Endothelial cell of umbilical vein (primary cell): ENCODE measurements around the gene NCK1. TPM values are rescaled to one million over a fixed set of nuclear protein-coding genes. Genes with fewer than 3 reads are reported as not detected.

Experiments used
- BruUV-seq: library from RNA; stranded (reverse); fragments of 400-500 nt; replicated peaks from 2 replicates; lab custom pipeline; 2021; lab: Mats Ljungman, UMichigan
- CTCF ChIA-PET: fragments of 300-600, 350-600 bp; sonication (Branson Sonifier 250); formaldehyde crosslinking; loops from one replicate; lab custom pipeline; 2021; ENCODE audit warnings: antibody characterized with exemption, inconsistent platforms; lab: Charles Lee
- POLR2A ChIA-PET: fragments of 300-600, 350-600 bp; sonication (Branson Sonifier 250); formaldehyde crosslinking; loops from one replicate; lab custom pipeline; 2021; ENCODE audit warnings: antibody characterized with exemption, inconsistent platforms; lab: Charles Lee
- DNase-seq: peaks from one replicate; pipeline ENCODE4 v3.0.0-alpha.2; 2011; ENCODE audit warnings: low read depth, low spot score
- FAIRE-seq: peaks from 2 replicates; lab custom pipeline; 2011; peaks lifted over from hg19 to GRCh38; lab: Jason Lieb, UNC
- H2AFZ ChIP-seq: 2 replicates; pipeline ENCODE4 v1.6.0; 2012; ENCODE audit warnings: low read depth, low read length, control low read depth, inconsistent platforms
- H3K27ac ChIP-seq: 2 replicates; pipeline ENCODE4 v1.5.1; 2011; ENCODE audit warnings: low read depth, mild to moderate bottlenecking, control low read depth, low read length, moderate library complexity; ENCODE audit not compliant: insufficient read depth
- H3K27me3 ChIP-seq, 2 experiments: 2 replicates each; pipeline versions ENCODE4 v1.6.0 to v1.6.1; 2011; ENCODE audit warnings: low read length in 2 of 2, mixed read lengths in 1 of 2; ENCODE audit not compliant: control insufficient read depth in 2 of 2, insufficient read depth in 2 of 2
- H3K36me3 ChIP-seq, 2 experiments: 2 replicates in 1 of 2; 3 replicates in 1 of 2; pipeline ENCODE4 v1.5.1; 2011; ENCODE audit warnings: low read length in 2 of 2, mild to moderate bottlenecking in 1 of 2, moderate library complexity in 1 of 2; ENCODE audit not compliant: control insufficient read depth in 2 of 2, insufficient read depth in 2 of 2; ENCODE audit errors: extremely low read depth in 1 of 2
- H3K4me1 ChIP-seq: 3 replicates; pipeline ENCODE4 v1.5.1; 2011; ENCODE audit warnings: mild to moderate bottlenecking, low read length; ENCODE audit not compliant: control insufficient read depth, insufficient read depth; ENCODE audit errors: extremely low read depth
- H3K4me2 ChIP-seq: 2 replicates; pipeline ENCODE4 v1.6.1; 2011; ENCODE audit warnings: low read length, control low read depth, mixed read lengths; ENCODE audit not compliant: insufficient read depth
- H3K4me3 ChIP-seq, 3 experiments: fragments of 200-600 bp in 1 of 3; sonication (generic), shearing (Covaris generic) in 1 of 3; replicated peaks in 1 of 3; 2 replicates each; pipeline ENCODE4 v1.5.1; 2011 to 2016; ENCODE audit warnings: control low read depth in 3 of 3, low read length in 3 of 3, mild to moderate bottlenecking in 2 of 3, inconsistent platforms in 1 of 3, low read depth in 1 of 3, moderate library complexity in 1 of 3; ENCODE audit not compliant: insufficient read depth in 1 of 3
- H3K79me2 ChIP-seq: 2 replicates; pipeline ENCODE4 v1.6.0; 2012; ENCODE audit warnings: low read length, inconsistent platforms; ENCODE audit not compliant: control insufficient read depth, insufficient read depth
- H3K9ac ChIP-seq: replicated peaks from 2 replicates; pipeline ENCODE3; 2011; ENCODE audit warnings: low read length, control low read depth; ENCODE audit not compliant: insufficient read depth; ENCODE audit errors: extremely low read depth
- H3K9me1 ChIP-seq: replicated peaks from 3 replicates; pipeline ENCODE4 v1.6.0; 2011; ENCODE audit warnings: mild to moderate bottlenecking, low read length; ENCODE audit not compliant: control insufficient read depth, insufficient read depth; ENCODE audit errors: extremely low read depth
- H3K9me3 ChIP-seq: replicated peaks from 2 replicates; pipeline ENCODE4 v1.5.1; 2012; ENCODE audit warnings: low read length, inconsistent platforms; ENCODE audit not compliant: control insufficient read depth, insufficient read depth
- H4K20me1 ChIP-seq: replicated peaks from 2 replicates; pipeline ENCODE3; 2011; ENCODE audit warnings: mild to moderate bottlenecking, low read length; ENCODE audit not compliant: control insufficient read depth, insufficient read depth; ENCODE audit errors: extremely low read depth
- CTCF ChIP-seq, 2 donors: IDR thresholded peaks; 1 replicate in 1 of 2; 2 replicates in 1 of 2; pipeline ENCODE4 v1.5.1; 2011; ENCODE audit warnings: low read length in 2 of 2, mild to moderate bottlenecking in 2 of 2, moderate library complexity in 2 of 2, control low read depth in 1 of 2, inconsistent platforms in 1 of 2, low read depth in 1 of 2; ENCODE audit not compliant: insufficient read depth in 1 of 2; ENCODE audit errors: extremely low read depth in 1 of 2
- EZH2 ChIP-seq: IDR thresholded peaks from 2 replicates; pipeline ENCODE4 v1.6.1; 2012; ENCODE audit warnings: borderline replicate concordance, low read depth, mild to moderate bottlenecking, moderate library complexity, low read length, inconsistent platforms; ENCODE audit not compliant: severe bottlenecking
- FOS ChIP-seq: IDR thresholded peaks from 2 replicates; pipeline ENCODE4 v1.6.1; 2011; ENCODE audit warnings: mild to moderate bottlenecking, low read length, moderate library complexity, borderline replicate concordance; ENCODE audit not compliant: insufficient read depth
- GATA2 ChIP-seq: IDR thresholded peaks from 2 replicates; pipeline ENCODE4 v1.7.0; 2011; ENCODE audit warnings: low read depth, mild to moderate bottlenecking, moderate library complexity, mixed read lengths, low read length; ENCODE audit not compliant: insufficient read length, insufficient read depth
- JUN ChIP-seq: IDR thresholded peaks from 2 replicates; pipeline ENCODE4 v1.6.1; 2011; ENCODE audit warnings: borderline replicate concordance, low read depth; ENCODE audit not compliant: insufficient read length, insufficient read depth
- MYC ChIP-seq: IDR thresholded peaks from one replicate; pipeline ENCODE4 v1.6.1; 2011; ENCODE audit warnings: mild to moderate bottlenecking, low read depth, low read length
- POLR2A ChIP-seq: IDR thresholded peaks from 2 replicates; pipeline ENCODE4 v1.6.1; 2012; ENCODE audit warnings: low read depth, mild to moderate bottlenecking, control low read depth, low read length
- POLR2AphosphoS5 ChIP-seq: IDR thresholded peaks from 2 replicates; pipeline ENCODE4 v1.6.1; 2012; ENCODE audit warnings: low read depth, mild to moderate bottlenecking, control low read depth, low read length, moderate library complexity; ENCODE audit not compliant: insufficient read depth
- dilution Hi-C: fragments of 300-500 bp; cut with MboI; formaldehyde crosslinking; loops from one replicate; pipeline ENCODE4 v1.15.0; 2019; ENCODE audit warnings: low sequenced_read_pairs; ENCODE audit not compliant: extremely low pct_ligation_motif_present
- intact Hi-C: fragments of 100-400 bp; cut with micrococcal nuclease; formaldehyde crosslinking; loops from one replicate; pipeline ENCODE4 v1.10.0; 2022
- polyA plus RNA-seq, 4 experiments: library from polyadenylated mRNA; depleted of rRNA in 3 of 4; stranded (reverse) in 3 of 4; unstranded in 1 of 4; fragments of >200 nt; gene quantifications; 2 replicates each; pipeline versions ENCODE4 v1.2.1 to v1.2.3, GENCODE V29; 2011 to 2012; ENCODE audit warnings: missing spikeins in 1 of 4
- total RNA-seq: library from RNA; stranded (reverse); gene quantifications from 2 replicates; pipeline ENCODE4 v1.2.3, GENCODE V29; 2021
- TF ChIP-seq, protein P1 (sequence below): IDR thresholded peaks from 2 replicates; pipeline ENCODE4 v1.6.1; 2011; ENCODE audit not compliant: insufficient read depth, insufficient read length

NCK1 gene
- total and polyA plus RNA-seq, 2 donors (not counting 3 experiments of a cell fraction or from before 2014, with no cell fraction given): 19.3 to 52.2 TPM

DNA sequence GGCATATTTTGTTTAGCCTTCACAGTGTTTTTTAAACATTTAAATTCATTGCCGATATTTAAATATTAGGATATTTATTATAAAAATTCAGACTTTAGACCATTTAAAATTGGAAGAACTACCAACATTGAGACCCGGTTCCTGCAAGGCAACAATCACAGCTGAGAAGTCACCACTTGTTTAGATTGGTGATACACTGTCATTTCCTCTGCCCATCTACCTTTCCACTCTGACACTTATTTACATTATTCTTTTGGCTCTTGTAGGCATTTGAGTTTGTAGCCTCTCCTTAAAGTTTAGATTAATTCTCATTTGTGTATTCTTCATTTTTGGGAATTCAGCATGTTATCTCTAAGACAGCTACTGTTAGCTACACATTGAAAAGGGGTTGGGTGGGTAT lies 85.5 kb downstream of the NCK1 start:
- TF ChIP-seq FOS (no peak), MYC (no peak), CTCF (IDR thresholded peaks at IDR 0.05; ENCODE audit: extremely low read depth in 1 of 2, insufficient read depth in 1 of 2, low read depth in 1 of 2, low read length in 2 of 2) (no peak), GATA2 (no peak), POLR2A (no peak), POLR2AphosphoS5 (no peak), JUN (no peak), EZH2 (no peak)
- TF ChIP-seq, protein P1, sequence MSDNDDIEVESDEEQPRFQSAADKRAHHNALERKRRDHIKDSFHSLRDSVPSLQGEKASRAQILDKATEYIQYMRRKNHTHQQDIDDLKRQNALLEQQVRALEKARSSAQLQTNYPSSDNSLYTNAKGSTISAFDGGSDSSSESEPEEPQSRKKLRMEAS: no peak
- Histone ChIP-seq H3K9me1 (no peaks in the 10 kb centered on the region), H3K9me3 (no peaks in the 10 kb centered on the region), H3K4me1 (peaks cover 23% of the 10 kb centered on the region), H3K79me2 (peaks cover 28% of the 10 kb centered on the region), H3K27ac (no peak overlapping the region), H3K36me3 (peaks cover 2 to 6% of the 10 kb centered on the region in 2 experiments), H3K4me3 (no peak overlapping the region), H4K20me1 (no peaks in the 10 kb centered on the region), H3K4me2 (no peak overlapping the region), H3K27me3 (no peaks in the 10 kb centered on the region), H2AFZ (no peak overlapping the region), H3K9ac (no peak overlapping the region)
- intact Hi-C loops: loop anchor here (1.0 kb wide), 1 partner anchor 8 kb away; no protein-coding TSS in a partner anchor
- DNase-seq (no peak), FAIRE-seq (no peak)
- ChIA-PET POLR2A (interaction anchor here (1.4 kb wide), 1 partner anchor 86 kb away, joined by 3 read pairs; the partner anchor contains the start of gene NCK1), CTCF (interaction anchor here (0.8 to 2.2 kb wide), 6 partner anchors 9 to 86 kb away, joined by 3 to 8 read pairs (median 3); partner anchors contain the start of gene NCK1)
- BruUV-seq: no TSS peak
- dilution Hi-C loops: no loop called here
